Fibroblast of mammary gland (primary cell): ENCODE results near the gene TXK.

ENCODE experiments used
- DNase-seq: peaks from one replicate; pipeline ENCODE4 v3.0.0-alpha.2; 2010; ENCODE audit warnings: low read depth
- H3K4me3 ChIP-seq: 2 replicates; pipeline ENCODE4 v1.5.1; 2011; ENCODE audit warnings: low read depth, mild to moderate bottlenecking, low read length, moderate library complexity; ENCODE audit not compliant: control insufficient read depth
- TF ChIP-seq, protein P1 (sequence below): conservative IDR thresholded peaks from 2 replicates; pipeline ENCODE4 v1.5.1; 2011; ENCODE audit warnings: low read depth, low read length, inconsistent platforms; ENCODE audit not compliant: control insufficient read depth, insufficient read depth

The TXK gene

DNA sequence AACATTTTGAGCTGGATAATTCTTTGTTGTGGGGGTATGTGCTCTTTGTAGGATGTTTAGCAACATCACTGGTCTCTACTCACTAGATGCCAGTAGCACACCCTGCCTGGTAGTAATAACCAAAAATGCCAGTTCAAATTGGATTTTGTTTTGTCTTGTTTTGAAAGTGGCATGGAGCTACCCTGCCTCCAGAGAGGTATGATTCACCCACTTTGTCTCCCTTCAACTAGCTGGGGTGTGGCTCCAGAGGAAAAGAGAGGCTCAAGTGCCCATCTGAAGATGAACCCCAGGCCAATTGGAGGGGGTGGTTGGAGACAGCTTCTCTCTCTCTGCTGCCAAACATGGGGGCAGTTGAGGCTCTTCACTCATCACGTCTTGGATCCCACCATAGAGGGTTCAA lies 83.0 kb downstream of the TXK start:
- H3K4me3 ChIP-seq, result no peak overlapping the region
- TF ChIP-seq, protein P1, sequence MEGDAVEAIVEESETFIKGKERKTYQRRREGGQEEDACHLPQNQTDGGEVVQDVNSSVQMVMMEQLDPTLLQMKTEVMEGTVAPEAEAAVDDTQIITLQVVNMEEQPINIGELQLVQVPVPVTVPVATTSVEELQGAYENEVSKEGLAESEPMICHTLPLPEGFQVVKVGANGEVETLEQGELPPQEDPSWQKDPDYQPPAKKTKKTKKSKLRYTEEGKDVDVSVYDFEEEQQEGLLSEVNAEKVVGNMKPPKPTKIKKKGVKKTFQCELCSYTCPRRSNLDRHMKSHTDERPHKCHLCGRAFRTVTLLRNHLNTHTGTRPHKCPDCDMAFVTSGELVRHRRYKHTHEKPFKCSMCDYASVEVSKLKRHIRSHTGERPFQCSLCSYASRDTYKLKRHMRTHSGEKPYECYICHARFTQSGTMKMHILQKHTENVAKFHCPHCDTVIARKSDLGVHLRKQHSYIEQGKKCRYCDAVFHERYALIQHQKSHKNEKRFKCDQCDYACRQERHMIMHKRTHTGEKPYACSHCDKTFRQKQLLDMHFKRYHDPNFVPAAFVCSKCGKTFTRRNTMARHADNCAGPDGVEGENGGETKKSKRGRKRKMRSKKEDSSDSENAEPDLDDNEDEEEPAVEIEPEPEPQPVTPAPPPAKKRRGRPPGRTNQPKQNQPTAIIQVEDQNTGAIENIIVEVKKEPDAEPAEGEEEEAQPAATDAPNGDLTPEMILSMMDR, result no peak
- DNase-seq, result no peak

DNA sequence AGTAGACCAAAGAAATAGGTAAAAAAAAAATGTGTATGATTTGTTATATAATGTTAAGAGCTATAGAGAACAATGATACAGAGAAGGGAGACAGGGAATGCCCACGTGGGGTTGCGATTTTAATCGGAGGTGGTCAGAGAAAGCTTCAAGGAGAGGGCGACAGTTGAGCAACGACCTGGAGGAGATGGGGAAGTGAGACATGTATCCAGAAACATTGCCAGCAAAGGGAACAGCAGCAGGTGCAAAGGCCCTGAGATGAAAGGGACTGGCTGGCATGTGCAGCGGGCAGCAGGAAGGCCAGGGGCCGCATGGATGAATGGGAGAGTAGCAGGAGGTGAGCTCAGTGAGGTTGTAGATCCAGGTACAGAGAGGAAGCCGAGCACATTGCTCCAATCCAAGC lies 84.6 kb downstream of the TXK start:
- no peak for DNase-seq
- TF ChIP-seq, protein P1, result no peak
- no peak overlapping the region for H3K4me3 ChIP-seq

DNA sequence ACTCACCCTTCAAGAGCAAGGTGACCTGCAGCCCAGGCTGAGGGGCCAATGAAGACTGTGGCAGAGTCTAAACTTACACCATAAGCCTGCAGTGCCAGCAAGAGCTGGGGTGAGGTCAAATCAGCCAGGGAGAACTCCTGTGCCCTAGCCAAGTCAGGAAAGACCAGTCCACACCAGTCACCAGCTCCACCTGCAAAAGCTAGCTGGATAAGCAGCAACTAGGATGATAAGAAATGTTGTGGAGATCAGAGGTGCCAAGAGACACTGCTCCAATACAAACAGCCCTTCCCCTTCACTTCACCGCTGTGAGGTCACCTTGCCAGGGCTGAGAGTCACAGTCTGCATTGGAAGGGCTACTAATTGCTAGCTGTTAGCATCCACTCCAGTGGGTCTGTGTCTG lies 86.2 kb downstream of the TXK start:
- TF ChIP-seq, protein P1, result no peak
- no peak for DNase-seq
- H3K4me3 ChIP-seq, result no peak overlapping the region

DNA sequence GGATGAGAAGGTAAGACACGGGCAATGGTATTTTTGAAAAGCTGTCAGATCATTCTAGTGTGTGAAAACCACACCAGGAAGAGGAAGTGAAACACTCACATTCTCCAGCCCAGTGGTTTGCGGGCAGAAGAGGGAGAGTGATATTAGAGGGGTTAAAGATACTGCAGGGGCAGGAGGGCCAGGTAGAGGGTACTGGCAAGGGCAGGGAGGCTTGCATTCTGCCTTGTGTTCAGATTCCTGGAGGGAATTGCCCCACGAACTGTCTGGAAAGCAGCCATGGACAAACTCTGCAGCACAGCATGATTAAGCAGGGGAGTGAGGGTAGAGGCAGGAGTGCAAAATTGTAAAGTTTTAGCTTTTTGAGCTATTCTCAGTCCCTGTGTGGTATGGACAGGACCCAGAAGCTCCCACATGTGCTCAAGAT lies 86.6 kb downstream of the TXK start:
- TF ChIP-seq, protein P1, result no peak
- DNase-seq, result no peak
- no peak overlapping the region for H3K4me3 ChIP-seq

DNA sequence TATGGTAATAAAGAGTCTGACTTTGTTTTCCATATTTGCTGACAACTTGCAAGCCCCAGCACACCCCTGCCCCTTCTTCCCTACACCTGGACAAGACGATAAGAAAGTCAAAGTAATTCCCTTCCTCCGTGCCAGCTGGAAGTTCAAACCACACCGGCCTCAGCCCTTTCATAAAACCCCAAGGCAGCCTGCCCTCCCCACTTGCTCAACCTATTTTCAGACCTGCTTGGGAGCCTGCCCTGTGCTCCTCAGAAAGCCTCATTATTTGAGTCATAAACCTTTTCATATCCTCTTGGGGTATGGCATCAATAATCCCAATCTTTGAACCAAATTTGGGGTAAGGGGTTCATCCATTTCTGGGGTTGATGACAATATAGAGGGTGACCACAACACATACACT lies 88.0 kb downstream of the TXK start:
- TF ChIP-seq, protein P1, result no peak
- no peak for DNase-seq
- no peak overlapping the region for H3K4me3 ChIP-seq

DNA sequence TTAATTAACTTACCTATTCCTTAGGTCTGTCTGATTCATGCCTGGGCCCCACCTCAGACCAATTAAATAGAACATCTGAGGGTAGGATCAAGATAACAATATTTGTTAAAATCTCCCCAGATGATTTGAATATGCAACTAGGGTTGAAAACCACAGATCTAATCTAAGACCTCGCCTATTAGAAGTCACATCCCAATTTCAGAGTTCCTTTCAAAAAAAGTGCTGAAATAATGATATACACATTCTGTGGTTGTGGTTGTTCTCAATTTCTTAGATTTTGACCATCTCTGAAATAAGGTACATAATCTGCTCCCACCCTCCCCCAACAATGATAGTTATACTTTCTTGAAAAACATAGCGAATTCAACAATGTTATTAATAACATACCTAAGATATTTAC lies 89.8 kb downstream of the TXK start:
- H3K4me3 ChIP-seq, result no peak overlapping the region
- no peak for DNase-seq
- TF ChIP-seq, protein P1, result no peak

DNA sequence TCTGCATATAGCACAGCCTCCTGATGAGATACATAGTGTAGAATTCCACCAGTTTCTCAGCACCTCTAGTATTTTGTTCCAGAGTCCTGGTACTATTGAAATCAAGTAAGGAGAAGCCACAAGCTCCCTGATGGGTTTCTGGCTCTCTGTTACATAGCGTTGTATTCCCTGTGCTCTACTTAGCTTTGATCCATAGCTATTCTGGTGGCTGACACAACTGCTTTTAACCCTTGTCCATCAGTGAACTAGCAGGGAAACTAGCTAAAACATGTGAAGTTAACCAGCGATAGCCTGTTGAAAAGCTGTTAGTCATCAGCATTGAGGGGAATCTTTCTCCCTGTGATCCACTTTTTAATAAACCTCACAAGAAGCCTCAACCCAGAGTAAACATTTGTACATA lies 90.5 kb downstream of the TXK start:
- DNase-seq, result no peak
- TF ChIP-seq, protein P1, result no peak
- H3K4me3 ChIP-seq, result no peak overlapping the region
